Sigmoid colon (tissue), 7 donors: ENCODE measurements around the gene DDX1. TPM values are rescaled to one million over a fixed set of nuclear protein-coding genes. Genes with fewer than 3 reads are reported as not detected.
A peak's percentile ranks its signal among the peaks of the same experiment; 100 is the strongest.

Experiments used
- DNase-seq: peaks from one replicate; pipeline ENCODE4 v3.0.0-alpha.2; 2019
- H3K27ac ChIP-seq, 4 donors: fragments of 200-600 bp; sonication (generic); one replicate each; pipeline ENCODE4 v1.5.1; 2016 to 2019; ENCODE audit warnings: mild to moderate bottlenecking in 1 of 4
- H3K27me3 ChIP-seq, 3 donors: fragments of 200-600 bp; sonication (generic); one replicate each; pipeline ENCODE4 v1.5.1; 2019; ENCODE audit warnings: mild to moderate bottlenecking in 1 of 3
- H3K36me3 ChIP-seq, 4 donors: fragments of 200-600 bp; sonication (generic); one replicate each; pipeline ENCODE4 v1.5.1; 2016 to 2019
- H3K4me1 ChIP-seq, 4 donors: fragments of 200-600 bp; sonication (generic); one replicate each; pipeline ENCODE4 v1.5.1; 2017 to 2019
- H3K4me3 ChIP-seq, 4 donors: fragments of 200-600 bp; sonication (generic); one replicate each; pipeline ENCODE4 v1.5.1; 2017 to 2019; ENCODE audit warnings: mild to moderate bottlenecking in 2 of 4, moderate library complexity in 1 of 4
- H3K9me3 ChIP-seq, 4 donors: fragments of 200-600 bp in 3 of 4; sonication (generic) in 3 of 4; one replicate each; pipeline versions ENCODE4 v1.5.1 to v1.6.1; 2013 to 2019
- EP300 ChIP-seq, 4 donors: sonication (generic); formaldehyde crosslinking; IDR thresholded peaks; one replicate each; pipeline ENCODE4 v1.6.1; 2017; ENCODE audit warnings: antibody characterized with exemption in 4 of 4
- POLR2A ChIP-seq, 2 donors: fragments of 450-650 bp; IDR thresholded peaks; one replicate each; pipeline ENCODE4 v1.6.1; 2016; ENCODE audit warnings: antibody characterized with exemption in 2 of 2, mild to moderate bottlenecking in 2 of 2, moderate library complexity in 2 of 2
- POLR2AphosphoS5 ChIP-seq, 4 donors: sonication (generic); formaldehyde crosslinking; IDR thresholded peaks; one replicate each; pipeline ENCODE4 v1.6.1; 2017; ENCODE audit warnings: antibody characterized with exemption in 4 of 4
- WGBS, 2 donors: extraction: QIAGEN DNeasy Blood & Tissue Kit; methylation state at CpG; one replicate each; pipeline ENCODE4 v1.1.7; 2013; 5-methylcytosine and 5-hydroxymethylcytosine counted together
- intact Hi-C: fragments of 100-400 bp; cut with DNase I; formaldehyde crosslinking; loops from one replicate; pipeline ENCODE4 v1.15.1; 2023
- polyA plus RNA-seq, 3 donors: library from polyadenylated mRNA; stranded (reverse); fragments of 200-250 nt; gene quantifications; one replicate each; pipeline ENCODE4 v1.2.3, GENCODE V29; 2013
- total RNA-seq, 4 donors: library from RNA; depleted of rRNA; stranded (reverse); fragments of >200 nt; gene quantifications; one replicate each; pipeline ENCODE4 v1.1.0, GENCODE V29; 2016
- TF ChIP-seq, protein P1 (sequence below), 4 experiments: fragments of 450-650 bp in 3 of 4; fragments of 200-600 bp in 1 of 4; IDR thresholded peaks; one replicate each; pipeline ENCODE4 v1.5.1; 2016 to 2019; ENCODE audit warnings: antibody characterized with exemption in 4 of 4, mild to moderate bottlenecking in 3 of 4, moderate library complexity in 2 of 4
- donor health status: healthy with polysubstance abuse.
- donor health status: Bipolar disorder and iron deficiency.
- donor health status: healthy.

DDX1 gene
- total and polyA plus RNA-seq, 7 donors = 59.2 to 104 (median 67.9) TPM

GRCh38 chr2:15560140-15560987 is 31.3 kb upstream of the DDX1 start:
- Histone ChIP-seq H3K36me3 (peaks cover 0 to 7% (median 0%) of the 10 kb centered on the region in 4 donors), H3K27ac (peak overlapping the region; percentile 77 to 87 (median 82)), H3K4me3 (peak overlapping the region; percentile 86 to 93 (median 91)), H3K27me3 (no peaks in the 10 kb centered on the region), H3K4me1 (peaks cover 0 to 32% (median 16%) of the 10 kb centered on the region in 4 donors), H3K9me3 (no peaks in the 10 kb centered on the region)
- intact Hi-C loops = no loop called here
- TF ChIP-seq POLR2A (IDR thresholded peaks at IDR 0.05) (no peak), EP300 (IDR thresholded peaks at IDR 0.05) (no peak), POLR2AphosphoS5 (IDR thresholded peaks at IDR 0.05) (no peak)
- TF ChIP-seq, protein P1, sequence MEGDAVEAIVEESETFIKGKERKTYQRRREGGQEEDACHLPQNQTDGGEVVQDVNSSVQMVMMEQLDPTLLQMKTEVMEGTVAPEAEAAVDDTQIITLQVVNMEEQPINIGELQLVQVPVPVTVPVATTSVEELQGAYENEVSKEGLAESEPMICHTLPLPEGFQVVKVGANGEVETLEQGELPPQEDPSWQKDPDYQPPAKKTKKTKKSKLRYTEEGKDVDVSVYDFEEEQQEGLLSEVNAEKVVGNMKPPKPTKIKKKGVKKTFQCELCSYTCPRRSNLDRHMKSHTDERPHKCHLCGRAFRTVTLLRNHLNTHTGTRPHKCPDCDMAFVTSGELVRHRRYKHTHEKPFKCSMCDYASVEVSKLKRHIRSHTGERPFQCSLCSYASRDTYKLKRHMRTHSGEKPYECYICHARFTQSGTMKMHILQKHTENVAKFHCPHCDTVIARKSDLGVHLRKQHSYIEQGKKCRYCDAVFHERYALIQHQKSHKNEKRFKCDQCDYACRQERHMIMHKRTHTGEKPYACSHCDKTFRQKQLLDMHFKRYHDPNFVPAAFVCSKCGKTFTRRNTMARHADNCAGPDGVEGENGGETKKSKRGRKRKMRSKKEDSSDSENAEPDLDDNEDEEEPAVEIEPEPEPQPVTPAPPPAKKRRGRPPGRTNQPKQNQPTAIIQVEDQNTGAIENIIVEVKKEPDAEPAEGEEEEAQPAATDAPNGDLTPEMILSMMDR (IDR thresholded peaks at IDR 0.05) = no peak
- DNase-seq = no peak
- WGBS, 2 donors = 1 to 2% methylated on average over 32 of the region's 32 CpGs

DNA sequence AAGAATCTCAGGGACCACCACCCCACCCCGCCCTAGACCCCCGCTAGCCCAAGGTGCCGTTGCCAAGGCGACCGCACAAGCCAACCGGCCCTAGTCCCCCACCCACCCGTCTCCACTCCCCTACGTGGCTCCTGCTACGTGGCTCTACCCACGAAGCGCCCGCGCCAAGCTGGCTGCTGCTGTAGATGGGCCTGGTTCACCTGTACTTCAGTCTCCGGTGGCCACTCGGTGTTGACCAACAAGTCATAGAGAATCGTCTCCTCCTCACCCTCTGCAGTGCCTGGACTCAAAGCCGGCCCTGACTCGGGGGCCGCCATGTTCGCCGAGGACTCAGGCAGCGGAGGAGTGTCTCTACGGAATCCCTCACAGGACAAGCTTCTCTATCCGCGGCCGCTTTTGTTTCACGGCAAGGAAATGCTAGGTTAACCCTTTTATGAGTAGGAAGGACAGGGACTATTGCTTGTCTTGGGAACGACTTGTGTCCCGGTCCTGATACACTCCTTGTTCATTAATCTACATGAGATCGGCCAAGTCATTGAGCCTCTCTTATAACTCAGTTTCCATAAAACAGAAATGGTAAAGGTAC is 30.6 kb upstream of the DDX1 start, which contains the start of gene NBAS:
NBAS (minus strand) TSS at position 347 of the 586 bp plus-strand sequence; CDS start at position 317, 30 bp downstream.
- intact Hi-C loops = loop anchor here (1.0 kb wide), 1 partner anchor 30 kb away; the partner anchor contains the start of gene DDX1
- whole genome bisulfite sequencing, 2 donors = 0 to 1% methylated on average over 30 of the region's 30 CpGs
- no peaks in the 10 kb centered on the region for H3K9me3 ChIP-seq
- H3K27me3 ChIP-seq = no peaks in the 10 kb centered on the region
- peak within 1 kb of the TSS; percentile 77 to 87 (median 82) for H3K27ac ChIP-seq
- H3K4me3 ChIP-seq = peak within 1 kb of the TSS; percentile 86 to 93 (median 91)
- DNase-seq = peak; percentile 92
- H3K4me1 ChIP-seq = peaks cover 0 to 32% (median 16%) of the 10 kb centered on the region in 4 donors
- peaks cover 0 to under 1% (median 0%) of the 10 kb centered on the region in 4 donors for H3K36me3 ChIP-seq
- peak in 1 of 2 donors; percentile 38 for TF ChIP-seq POLR2A (IDR thresholded peaks at IDR 0.05)
- TF ChIP-seq, protein P1 (IDR thresholded peaks at IDR 0.05) = no peak
- TF ChIP-seq EP300 (IDR thresholded peaks at IDR 0.05) = no peak
- peak; percentile 64 to 79 (median 76) for TF ChIP-seq POLR2AphosphoS5 (IDR thresholded peaks at IDR 0.05)

GRCh38 chr2:15561574-15562344 is 29.9 kb upstream of the DDX1 start:
- TF ChIP-seq EP300 (IDR thresholded peaks at IDR 0.05) = no peak
- TF ChIP-seq, protein P1 (IDR thresholded peaks at IDR 0.05) = no peak
- no peak for TF ChIP-seq POLR2A (IDR thresholded peaks at IDR 0.05)
- no peak for TF ChIP-seq POLR2AphosphoS5 (IDR thresholded peaks at IDR 0.05)
- intact Hi-C loops = loop anchor here (1.0 kb wide), 1 partner anchor 30 kb away; the partner anchor contains the start of gene DDX1

GRCh38 chr2:15562354-15563031 is 29.2 kb upstream of the DDX1 start:
- H3K4me3 ChIP-seq = peak overlapping the region in 1 of 4 donors; percentile 86
- H3K27ac ChIP-seq = peak overlapping the region; percentile 77 to 87 (median 82)
- intact Hi-C loops = no loop called here
- no peak for DNase-seq
- H3K4me1 ChIP-seq = peaks cover 0 to 32% (median 16%) of the 10 kb centered on the region in 4 donors
- H3K36me3 ChIP-seq = no peaks in the 10 kb centered on the region
- 52 to 76% methylated on average over 6 of the region's 6 CpGs for WGBS, 2 donors
- TF ChIP-seq POLR2AphosphoS5 (IDR thresholded peaks at IDR 0.05) = no peak
- TF ChIP-seq, protein P1 (IDR thresholded peaks at IDR 0.05) = no peak
- TF ChIP-seq EP300 (IDR thresholded peaks at IDR 0.05) = no peak
- TF ChIP-seq POLR2A (IDR thresholded peaks at IDR 0.05) = no peak
- no peaks in the 10 kb centered on the region for H3K9me3 ChIP-seq
- no peaks in the 10 kb centered on the region for H3K27me3 ChIP-seq

More at GRCh38 chr2:15561574-15562344, 29.9 kb upstream of the DDX1 start:
- Histone ChIP-seq H3K4me1 (peaks cover 0 to 32% (median 16%) of the 10 kb centered on the region in 4 donors), H3K36me3 (no peaks in the 10 kb centered on the region), H3K27me3 (no peaks in the 10 kb centered on the region), H3K9me3 (no peaks in the 10 kb centered on the region), H3K4me3 (peak overlapping the region; percentile 86 to 93 (median 91)), H3K27ac (peak overlapping the region; percentile 77 to 87 (median 82))
- no peak for DNase-seq
- 1 to 10% methylated on average over 13 of the region's 13 CpGs for WGBS, 2 donors
